ENCODE results near the gene RAD51B.
"Not testable (repeated sequence)": the region's sequence is repeated elsewhere in the genome, so short reads cannot be mapped to it uniquely, and the experiment has no call there.

The RAD51B gene

GRCh38 chr14:68694516-68695235, 875.1 kb downstream of the RAD51B start:
- H3K4me3 ChIP-seq (replicated peaks in 1 of 2; ENCODE audit: low read depth in 2 of 2, low read length in 2 of 2), result no peak overlapping the region
- TF ChIP-seq, protein P1, sequence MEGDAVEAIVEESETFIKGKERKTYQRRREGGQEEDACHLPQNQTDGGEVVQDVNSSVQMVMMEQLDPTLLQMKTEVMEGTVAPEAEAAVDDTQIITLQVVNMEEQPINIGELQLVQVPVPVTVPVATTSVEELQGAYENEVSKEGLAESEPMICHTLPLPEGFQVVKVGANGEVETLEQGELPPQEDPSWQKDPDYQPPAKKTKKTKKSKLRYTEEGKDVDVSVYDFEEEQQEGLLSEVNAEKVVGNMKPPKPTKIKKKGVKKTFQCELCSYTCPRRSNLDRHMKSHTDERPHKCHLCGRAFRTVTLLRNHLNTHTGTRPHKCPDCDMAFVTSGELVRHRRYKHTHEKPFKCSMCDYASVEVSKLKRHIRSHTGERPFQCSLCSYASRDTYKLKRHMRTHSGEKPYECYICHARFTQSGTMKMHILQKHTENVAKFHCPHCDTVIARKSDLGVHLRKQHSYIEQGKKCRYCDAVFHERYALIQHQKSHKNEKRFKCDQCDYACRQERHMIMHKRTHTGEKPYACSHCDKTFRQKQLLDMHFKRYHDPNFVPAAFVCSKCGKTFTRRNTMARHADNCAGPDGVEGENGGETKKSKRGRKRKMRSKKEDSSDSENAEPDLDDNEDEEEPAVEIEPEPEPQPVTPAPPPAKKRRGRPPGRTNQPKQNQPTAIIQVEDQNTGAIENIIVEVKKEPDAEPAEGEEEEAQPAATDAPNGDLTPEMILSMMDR (IDR thresholded peaks at IDR 0.05; ENCODE audit: low read depth, low read length), result no peak
- DNase-seq (ENCODE audit: low read depth in 2 of 2), result peak; percentile 84 to 90

DNA sequence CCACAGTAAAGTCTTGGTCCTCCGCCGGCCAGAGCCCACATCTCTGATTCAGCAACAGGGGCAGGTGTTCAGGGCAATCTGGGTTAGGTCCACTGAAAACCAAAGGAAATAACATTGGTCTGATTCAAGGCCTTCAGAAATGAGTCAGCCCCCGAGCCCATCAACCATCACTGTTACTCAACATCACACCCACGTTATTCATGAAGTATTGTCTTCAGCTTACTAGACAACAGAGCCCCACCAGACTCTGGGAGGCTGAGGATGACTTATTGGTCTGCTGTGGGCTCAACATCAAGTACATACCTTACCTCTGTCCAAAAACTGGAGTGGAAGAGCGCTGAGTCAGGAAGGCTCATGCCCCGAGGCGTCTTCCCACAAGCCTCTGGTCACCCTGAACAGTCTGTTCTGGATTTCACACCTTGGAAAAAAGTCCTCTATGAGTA, 875.8 kb downstream of the RAD51B start:
- no peak overlapping the region for H3K4me3 ChIP-seq (replicated peaks in 1 of 2; ENCODE audit: low read depth in 2 of 2, low read length in 2 of 2)
- TF ChIP-seq, protein P1 (IDR thresholded peaks at IDR 0.05; ENCODE audit: low read depth, low read length), result no peak
- DNase-seq (ENCODE audit: low read depth in 2 of 2), result peak; percentile 98 to 100

GRCh38 chr14:68695856-68696255, 876.3 kb downstream of the RAD51B start:
- TF ChIP-seq, protein P1 (IDR thresholded peaks at IDR 0.05; ENCODE audit: low read depth, low read length), result no peak
- no peak overlapping the region for H3K4me3 ChIP-seq (replicated peaks in 1 of 2; ENCODE audit: low read depth in 2 of 2, low read length in 2 of 2)
- DNase-seq (ENCODE audit: low read depth in 2 of 2), result peak in 1 of 2 donors; percentile 34

DNA sequence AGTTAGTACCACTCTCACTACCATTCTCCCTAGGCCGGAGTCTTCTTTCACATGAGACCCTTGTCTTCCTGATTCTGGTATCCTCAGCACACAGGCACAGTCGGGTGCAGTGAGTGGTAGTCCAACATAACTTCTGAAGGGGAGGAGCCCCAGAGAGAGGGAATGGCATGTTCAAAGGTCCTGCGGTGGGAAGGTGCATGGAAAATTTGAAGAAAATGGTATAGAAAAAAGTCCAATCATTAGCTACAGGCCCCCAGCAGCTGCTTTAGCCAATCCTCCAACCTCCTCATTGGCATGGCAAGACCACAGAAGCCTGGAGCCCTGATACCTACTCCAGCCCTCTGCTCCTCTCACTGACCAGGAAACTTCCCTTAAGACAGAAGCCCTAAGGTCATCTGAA, 876.7 kb downstream of the RAD51B start:
- TF ChIP-seq, protein P1 (IDR thresholded peaks at IDR 0.05; ENCODE audit: low read depth, low read length), result no peak
- no peak overlapping the region for H3K4me3 ChIP-seq (replicated peaks in 1 of 2; ENCODE audit: low read depth in 2 of 2, low read length in 2 of 2)
- no peak for DNase-seq (ENCODE audit: low read depth in 2 of 2)

GRCh38 chr14:68696721-68697495, 877.3 kb downstream of the RAD51B start:
- H3K4me3 ChIP-seq (replicated peaks in 1 of 2; ENCODE audit: low read depth in 2 of 2, low read length in 2 of 2), result no peak overlapping the region
- TF ChIP-seq, protein P1 (IDR thresholded peaks at IDR 0.05; ENCODE audit: low read depth, low read length), result no peak
- DNase-seq (ENCODE audit: low read depth in 2 of 2), result no peak

- DNase-seq (ENCODE audit: low read depth in 2 of 2), result not testable (repeated sequence)
Measured at GRCh38 chr14:68698773-68699172, 879.2 kb downstream of the RAD51B start.

GRCh38 chr14:68701001-68701741, 881.6 kb downstream of the RAD51B start:
- H3K4me3 ChIP-seq (replicated peaks in 1 of 2; ENCODE audit: low read depth in 2 of 2, low read length in 2 of 2), result no peak overlapping the region
- TF ChIP-seq, protein P1 (IDR thresholded peaks at IDR 0.05; ENCODE audit: low read depth, low read length), result no peak
- DNase-seq (ENCODE audit: low read depth in 2 of 2), result no peak

More at GRCh38 chr14:68698773-68699172, 879.2 kb downstream of the RAD51B start:
- not testable (repeated sequence) for H3K4me3 ChIP-seq (replicated peaks in 1 of 2; ENCODE audit: low read depth in 2 of 2, low read length in 2 of 2)

Measured in cardiac fibroblast (primary cell).